Measurements from ENCODE around the gene RIPK1. TPM values are rescaled to one million over a fixed set of nuclear protein-coding genes. Genes with fewer than 3 reads are reported as not detected.
A peak's percentile ranks its signal among the peaks of the same experiment; 100 is the strongest.
"Not testable (repeated sequence)": the region's sequence is repeated elsewhere in the genome, so short reads cannot be mapped to it uniquely, and the experiment has no call there.

RIPK1 gene
- total RNA-seq, 1 donor from 2014 or later = 26.2 TPM

- H3K36me3 Mint-ChIP-seq (ENCODE audit: low read depth) = peaks cover 12% of the 10 kb centered on the region
- H3K4me1 Mint-ChIP-seq (ENCODE audit: low read depth) = peaks cover 45% of the 10 kb centered on the region
- H3K27me3 Mint-ChIP-seq (ENCODE audit: low read depth) = no peaks in the 10 kb centered on the region
- no peak for DNase-seq (ENCODE audit: low spot score)
- H3K27ac Mint-ChIP-seq (ENCODE audit: unreplicated experiment) = no peak overlapping the region
- TF ChIP-seq, protein P1, sequence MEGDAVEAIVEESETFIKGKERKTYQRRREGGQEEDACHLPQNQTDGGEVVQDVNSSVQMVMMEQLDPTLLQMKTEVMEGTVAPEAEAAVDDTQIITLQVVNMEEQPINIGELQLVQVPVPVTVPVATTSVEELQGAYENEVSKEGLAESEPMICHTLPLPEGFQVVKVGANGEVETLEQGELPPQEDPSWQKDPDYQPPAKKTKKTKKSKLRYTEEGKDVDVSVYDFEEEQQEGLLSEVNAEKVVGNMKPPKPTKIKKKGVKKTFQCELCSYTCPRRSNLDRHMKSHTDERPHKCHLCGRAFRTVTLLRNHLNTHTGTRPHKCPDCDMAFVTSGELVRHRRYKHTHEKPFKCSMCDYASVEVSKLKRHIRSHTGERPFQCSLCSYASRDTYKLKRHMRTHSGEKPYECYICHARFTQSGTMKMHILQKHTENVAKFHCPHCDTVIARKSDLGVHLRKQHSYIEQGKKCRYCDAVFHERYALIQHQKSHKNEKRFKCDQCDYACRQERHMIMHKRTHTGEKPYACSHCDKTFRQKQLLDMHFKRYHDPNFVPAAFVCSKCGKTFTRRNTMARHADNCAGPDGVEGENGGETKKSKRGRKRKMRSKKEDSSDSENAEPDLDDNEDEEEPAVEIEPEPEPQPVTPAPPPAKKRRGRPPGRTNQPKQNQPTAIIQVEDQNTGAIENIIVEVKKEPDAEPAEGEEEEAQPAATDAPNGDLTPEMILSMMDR (IDR thresholded peaks at IDR 0.05) = no peak
- no peak overlapping the region for H3K4me3 Mint-ChIP-seq (ENCODE audit: unreplicated experiment)
- no peaks in the 10 kb centered on the region for H3K9me3 Mint-ChIP-seq (ENCODE audit: low read depth)
Observed at GRCh38 chr6:3073382-3073781, 5.1 kb downstream of the RIPK1 start.

DNA sequence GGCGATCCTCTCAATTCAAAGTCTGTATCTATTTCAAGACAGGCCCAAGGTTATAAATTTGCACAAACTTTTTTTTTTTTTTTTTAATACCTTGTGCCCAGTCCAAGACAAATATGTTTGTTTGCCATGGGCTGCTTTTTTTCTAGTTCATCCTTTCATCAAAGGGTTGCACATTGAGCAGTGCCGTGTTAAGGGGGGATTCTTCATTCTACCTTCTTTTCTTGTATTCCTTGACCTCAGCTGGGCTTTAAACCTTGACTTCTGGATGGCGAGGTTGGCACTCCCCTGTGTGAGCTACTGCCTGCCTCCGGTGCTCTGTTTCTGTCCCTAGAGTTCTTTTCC is 7.4 kb downstream of the RIPK1 start:
- H3K9me3 Mint-ChIP-seq (ENCODE audit: low read depth) = no peaks in the 10 kb centered on the region
- peaks cover 29% of the 10 kb centered on the region for H3K4me1 Mint-ChIP-seq (ENCODE audit: low read depth)
- H3K36me3 Mint-ChIP-seq (ENCODE audit: low read depth) = peaks cover 22% of the 10 kb centered on the region
- H3K4me3 Mint-ChIP-seq (ENCODE audit: unreplicated experiment) = no peak overlapping the region
- H3K27me3 Mint-ChIP-seq (ENCODE audit: low read depth) = no peaks in the 10 kb centered on the region
- H3K27ac Mint-ChIP-seq (ENCODE audit: unreplicated experiment) = peak overlapping the region; percentile 86
- DNase-seq (ENCODE audit: low spot score) = no peak
- TF ChIP-seq, protein P1 (IDR thresholded peaks at IDR 0.05) = no peak

DNA sequence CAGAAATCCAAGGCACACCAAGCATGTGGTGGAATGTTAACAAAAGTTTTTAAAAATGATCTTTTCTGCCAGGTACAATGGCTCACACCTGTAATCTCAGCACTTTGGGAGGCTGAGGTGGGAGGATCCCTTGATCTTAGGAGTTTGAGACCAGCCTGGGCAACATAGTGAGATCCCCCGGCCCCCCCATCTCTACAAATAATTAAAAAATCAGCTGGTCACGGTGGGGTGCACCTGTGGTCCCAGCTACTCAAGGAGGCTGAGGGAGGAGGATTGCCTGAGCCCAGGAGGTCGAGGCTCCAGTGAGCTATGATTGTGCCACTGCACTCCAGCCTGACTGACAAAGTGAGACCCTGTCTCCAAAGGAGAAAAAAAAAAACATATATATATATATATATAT is 8.0 kb downstream of the RIPK1 start:
- no peaks in the 10 kb centered on the region for H3K27me3 Mint-ChIP-seq (ENCODE audit: low read depth)
- TF ChIP-seq, protein P1 (IDR thresholded peaks at IDR 0.05) = no peak
- H3K4me1 Mint-ChIP-seq (ENCODE audit: low read depth) = peaks cover 24% of the 10 kb centered on the region
- no peak overlapping the region for H3K4me3 Mint-ChIP-seq (ENCODE audit: unreplicated experiment)
- H3K27ac Mint-ChIP-seq (ENCODE audit: unreplicated experiment) = no peak overlapping the region
- H3K9me3 Mint-ChIP-seq (ENCODE audit: low read depth) = no peaks in the 10 kb centered on the region
- H3K36me3 Mint-ChIP-seq (ENCODE audit: low read depth) = peaks cover 28% of the 10 kb centered on the region
- DNase-seq (ENCODE audit: low spot score) = no peak

GRCh38 chr6:3077430-3077829 is 9.1 kb downstream of the RIPK1 start:
- peaks cover 33% of the 10 kb centered on the region for H3K36me3 Mint-ChIP-seq (ENCODE audit: low read depth)
- peaks cover 21% of the 10 kb centered on the region for H3K4me1 Mint-ChIP-seq (ENCODE audit: low read depth)

DNA sequence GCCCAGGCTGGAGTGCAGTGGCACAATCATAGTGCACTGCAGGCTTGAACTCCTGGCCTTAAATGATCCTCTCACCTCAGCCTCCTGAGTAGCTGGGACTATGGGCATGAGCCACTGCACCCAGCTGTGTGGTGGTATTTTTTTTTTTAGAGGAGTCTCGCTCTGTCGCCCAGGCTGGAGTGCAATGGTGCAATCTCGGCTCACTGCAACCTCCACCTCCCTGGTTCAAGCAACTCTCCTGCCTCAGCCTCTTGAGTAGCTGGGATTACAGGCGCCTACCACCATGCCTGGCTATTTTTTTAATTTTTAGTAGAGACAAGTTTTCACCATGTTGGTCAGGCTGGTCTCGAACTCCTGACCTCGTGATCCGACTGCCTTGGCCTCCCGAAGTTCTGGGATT is 10.7 kb downstream of the RIPK1 start:
- H3K9me3 Mint-ChIP-seq (ENCODE audit: low read depth); H3K27me3 Mint-ChIP-seq (ENCODE audit: low read depth); H3K4me3 Mint-ChIP-seq (ENCODE audit: unreplicated experiment); DNase-seq (ENCODE audit: low spot score); H3K27ac Mint-ChIP-seq (ENCODE audit: unreplicated experiment): not testable (repeated sequence)
- peaks cover 44% of the 10 kb centered on the region for H3K36me3 Mint-ChIP-seq (ENCODE audit: low read depth)
- peaks cover 18% of the 10 kb centered on the region for H3K4me1 Mint-ChIP-seq (ENCODE audit: low read depth)

More at GRCh38 chr6:3077430-3077829, 9.1 kb downstream of the RIPK1 start:
- TF ChIP-seq, protein P1 (IDR thresholded peaks at IDR 0.05) = no peak
- Mint-ChIP-seq H3K4me3 (ENCODE audit: unreplicated experiment) (no peak overlapping the region), H3K27me3 (ENCODE audit: low read depth) (no peaks in the 10 kb centered on the region), H3K9me3 (ENCODE audit: low read depth) (no peaks in the 10 kb centered on the region), H3K27ac (ENCODE audit: unreplicated experiment) (no peak overlapping the region)
- DNase-seq (ENCODE audit: low spot score) = no peak

DNA sequence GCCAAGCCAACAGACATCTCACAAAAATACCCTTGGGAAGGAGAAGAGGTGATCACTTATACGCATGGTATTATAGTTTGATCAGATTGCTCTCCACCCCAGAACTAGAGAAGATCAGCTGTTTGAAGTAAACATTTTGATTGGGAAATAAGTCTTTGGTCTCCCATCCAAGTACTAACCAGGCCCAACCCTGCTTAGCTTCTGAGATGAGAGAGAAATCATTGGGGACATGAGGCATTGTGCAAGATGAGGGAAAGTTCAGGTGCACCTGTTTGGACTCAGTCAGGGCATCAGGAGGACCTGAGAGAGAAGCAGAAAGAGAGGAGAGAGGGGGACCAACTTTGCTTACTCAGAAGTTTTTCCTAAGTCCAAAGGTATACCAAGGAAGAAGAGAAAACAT is 11.4 kb downstream of the RIPK1 start:
- H3K27ac Mint-ChIP-seq (ENCODE audit: unreplicated experiment) = no peak overlapping the region
- H3K4me1 Mint-ChIP-seq (ENCODE audit: low read depth) = peaks cover 13% of the 10 kb centered on the region
- TF ChIP-seq, protein P1 (IDR thresholded peaks at IDR 0.05) = no peak
- H3K27me3 Mint-ChIP-seq (ENCODE audit: low read depth) = no peaks in the 10 kb centered on the region
- DNase-seq (ENCODE audit: low spot score) = no peak
- no peak overlapping the region for H3K4me3 Mint-ChIP-seq (ENCODE audit: unreplicated experiment)
- peaks cover 49% of the 10 kb centered on the region for H3K36me3 Mint-ChIP-seq (ENCODE audit: low read depth)
- H3K9me3 Mint-ChIP-seq (ENCODE audit: low read depth) = no peaks in the 10 kb centered on the region

Measured in chondrocyte (in vitro differentiated cells).